LoVo (cell line): ENCODE results near the gene PTPRG.

Experiments used
- DNase-seq: peaks from one replicate; pipeline ENCODE4 v3.0.0-alpha.2; 2016; ENCODE audit warnings: low spot score

Gene PTPRG

DNA sequence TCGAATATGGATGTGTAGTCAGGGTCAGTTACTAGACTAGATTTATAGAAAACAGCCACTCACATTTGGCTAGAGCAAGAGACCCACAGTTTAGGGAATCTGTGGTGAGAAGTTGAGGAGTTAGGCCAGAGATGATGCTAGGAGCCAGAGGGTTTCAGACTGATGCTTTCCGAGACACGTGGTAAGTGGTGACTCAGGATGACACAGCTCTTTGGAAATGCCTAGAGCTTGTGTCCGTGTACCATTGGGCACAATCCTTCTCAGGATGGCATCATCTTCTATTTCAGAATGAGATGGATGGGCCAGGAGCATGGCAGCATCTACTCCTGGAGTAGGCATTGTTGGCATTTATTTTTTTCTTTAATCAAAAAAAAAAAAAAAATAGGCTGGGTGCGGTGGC is 28.5 kb downstream of the PTPRG start:
- DNase-seq: no peak

DNA sequence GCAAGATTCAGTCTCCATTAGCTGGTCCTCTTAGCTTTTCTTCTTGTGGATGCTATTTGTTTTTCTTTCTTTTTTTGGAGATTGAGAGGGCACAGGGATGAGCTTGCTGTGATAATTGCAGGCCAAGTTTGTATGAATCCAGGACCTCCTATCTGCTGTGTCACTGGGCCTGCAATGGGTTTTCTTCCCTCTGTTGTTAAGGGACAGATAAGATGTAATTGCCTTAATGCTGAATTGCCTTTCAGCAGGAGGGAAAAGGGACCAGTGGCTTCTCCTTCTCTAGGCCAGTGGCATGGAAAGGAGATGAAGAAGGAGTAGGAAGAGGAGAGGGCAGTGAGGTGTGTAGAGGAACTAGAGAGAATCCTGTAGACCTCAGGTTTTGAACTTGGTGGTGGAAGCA is 29.9 kb downstream of the PTPRG start:
- DNase-seq: no peak

GRCh38 chr3:61593446-61594029 is 32.2 kb downstream of the PTPRG start:
- DNase-seq: no peak

DNA sequence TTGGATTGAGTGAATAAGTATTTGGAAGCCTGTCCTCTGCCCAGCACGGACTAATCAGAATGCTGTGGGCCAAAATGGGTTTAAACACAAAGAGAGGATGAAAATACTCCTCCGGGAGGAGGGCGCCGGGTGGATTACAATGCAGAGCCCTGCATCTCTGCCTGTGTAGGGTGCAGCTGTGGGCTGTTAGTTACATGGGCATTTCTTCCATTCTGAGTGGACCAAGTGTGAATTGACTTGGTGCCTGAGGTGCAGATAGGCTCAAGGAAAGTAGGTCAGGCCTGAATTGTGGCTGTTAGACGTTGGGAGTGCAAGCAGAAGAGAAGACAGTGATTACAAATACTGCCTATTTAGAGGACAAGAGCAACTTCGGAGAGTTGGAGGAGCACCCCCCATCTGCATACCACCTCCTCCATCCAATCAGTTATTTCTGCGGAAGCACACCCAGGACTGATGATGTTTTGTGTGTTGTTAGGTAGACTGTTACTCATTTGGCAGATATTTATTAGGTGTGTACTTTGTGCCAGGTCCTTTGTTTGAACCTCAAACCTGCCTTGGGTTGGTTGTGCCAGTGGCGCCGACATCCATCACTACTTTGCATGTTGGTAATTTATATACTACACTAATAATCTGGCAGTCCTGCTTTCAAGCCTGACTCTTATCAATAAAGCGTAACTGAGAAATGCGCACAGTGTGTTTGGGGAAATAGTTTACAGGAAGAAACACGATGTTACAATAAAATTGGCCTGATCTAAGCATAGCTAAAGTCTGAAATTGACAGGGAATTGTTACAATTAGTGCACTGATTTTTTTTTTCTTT is 33.0 kb downstream of the PTPRG start:
- DNase-seq: no peak

DNA sequence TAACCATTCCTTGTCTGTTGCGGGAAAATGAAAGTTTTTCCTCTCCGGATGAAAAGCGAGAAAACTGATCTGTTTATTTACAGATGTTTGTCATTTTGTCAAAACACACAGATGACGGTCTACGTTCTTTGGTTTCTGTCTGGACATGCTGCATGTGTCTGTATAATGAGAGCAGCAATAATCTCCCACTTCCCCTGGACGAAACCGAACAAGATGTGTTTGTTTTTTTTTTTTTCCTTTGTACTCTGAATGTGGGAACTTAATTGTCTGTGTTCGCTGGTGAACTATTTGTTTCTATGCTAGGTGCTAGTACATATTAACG is 33.6 kb downstream of the PTPRG start:
- no peak for DNase-seq

GRCh38 chr3:61595288-61595687 is 33.9 kb downstream of the PTPRG start:
- DNase-seq: no peak

GRCh38 chr3:61595826-61596225 is 34.5 kb downstream of the PTPRG start:
- DNase-seq: no peak

DNA sequence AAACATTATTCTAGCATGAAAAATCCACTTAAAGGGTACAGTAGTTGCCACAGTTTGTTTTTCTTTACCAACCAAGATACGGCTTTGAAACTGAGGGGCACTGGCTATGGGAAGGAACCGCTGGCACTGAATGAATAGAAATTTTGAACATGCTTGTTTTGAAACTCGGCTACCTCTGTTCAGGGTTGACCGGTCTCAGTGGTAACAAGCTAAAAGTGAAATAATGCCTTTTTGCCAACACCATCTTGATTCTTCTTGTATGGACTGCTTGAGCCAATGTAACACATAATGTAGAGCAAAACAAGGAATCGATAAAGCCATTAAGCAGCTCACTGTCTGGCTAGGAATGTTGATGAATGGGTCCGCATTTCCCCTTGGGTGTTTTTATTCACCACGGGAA is 36.5 kb downstream of the PTPRG start:
- no peak for DNase-seq

GRCh38 chr3:61600195-61600594 is 38.8 kb downstream of the PTPRG start:
- DNase-seq: no peak

GRCh38 chr3:61601831-61602230 is 40.5 kb downstream of the PTPRG start:
- DNase-seq: no peak

DNA sequence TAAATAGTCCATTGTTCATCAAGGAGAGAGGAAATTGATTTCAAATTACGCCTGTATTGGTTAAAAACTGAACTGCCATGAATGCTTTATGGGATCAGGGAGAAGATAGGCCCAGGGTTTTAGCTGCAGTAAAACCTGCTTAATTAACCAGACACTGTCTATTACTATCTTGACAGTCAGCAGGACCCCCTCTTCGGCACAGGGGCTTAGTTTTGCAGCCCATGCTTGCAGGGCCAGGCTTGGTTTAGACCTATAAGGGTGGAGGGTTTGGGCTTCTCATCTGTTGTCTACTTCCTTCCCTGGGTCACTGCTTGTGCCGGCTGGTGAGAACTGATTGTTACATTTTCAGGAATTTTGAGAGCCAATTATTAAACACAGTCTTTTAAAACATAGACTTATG is 41.1 kb downstream of the PTPRG start:
- DNase-seq: no peak

- DNase-seq: no peak
Measured at GRCh38 chr3:61605589-61606175, 44.3 kb downstream of the PTPRG start.

GRCh38 chr3:61606196-61606595 is 44.8 kb downstream of the PTPRG start:
- DNase-seq: no peak

GRCh38 chr3:61608072-61608471 is 46.7 kb downstream of the PTPRG start:
- DNase-seq: no peak

DNA sequence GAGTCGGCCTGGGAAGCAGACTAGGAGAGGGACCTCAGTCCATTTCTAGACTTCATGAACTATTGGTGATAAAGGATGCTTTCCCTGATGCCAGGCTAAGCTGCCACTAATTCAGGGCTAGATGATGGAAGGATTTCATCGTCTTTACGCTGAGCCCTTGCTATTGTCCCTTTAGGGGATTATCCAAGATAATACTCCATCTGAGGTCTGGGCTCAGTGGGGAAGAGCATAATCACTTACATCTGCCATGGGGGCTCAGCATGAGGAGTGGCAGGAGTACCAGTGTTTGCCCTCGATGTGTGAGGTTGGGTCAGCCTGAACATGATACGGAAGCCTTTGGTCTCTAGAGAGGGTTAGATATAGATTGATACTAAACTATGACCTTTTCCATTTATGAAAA is 47.3 kb downstream of the PTPRG start:
- DNase-seq: no peak

DNA sequence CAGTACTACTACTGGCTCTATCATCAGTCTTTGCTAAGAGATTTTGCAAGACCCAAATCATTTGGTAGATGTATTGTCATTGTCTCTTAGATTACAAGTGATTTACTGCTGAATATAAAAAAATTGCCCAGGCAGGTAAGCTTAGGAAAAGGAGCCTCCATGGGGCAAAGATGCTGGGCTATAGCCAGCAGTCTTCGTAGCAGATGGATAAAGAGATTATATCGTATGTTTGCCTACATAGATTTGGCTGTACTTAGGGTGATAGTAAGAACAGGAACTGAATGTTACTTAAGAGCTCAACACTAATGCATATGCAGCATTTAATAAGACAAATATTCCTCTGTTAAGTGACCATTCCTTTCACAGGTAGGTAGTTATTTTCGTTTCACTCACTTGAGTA is 48.9 kb downstream of the PTPRG start:
- no peak for DNase-seq

DNA sequence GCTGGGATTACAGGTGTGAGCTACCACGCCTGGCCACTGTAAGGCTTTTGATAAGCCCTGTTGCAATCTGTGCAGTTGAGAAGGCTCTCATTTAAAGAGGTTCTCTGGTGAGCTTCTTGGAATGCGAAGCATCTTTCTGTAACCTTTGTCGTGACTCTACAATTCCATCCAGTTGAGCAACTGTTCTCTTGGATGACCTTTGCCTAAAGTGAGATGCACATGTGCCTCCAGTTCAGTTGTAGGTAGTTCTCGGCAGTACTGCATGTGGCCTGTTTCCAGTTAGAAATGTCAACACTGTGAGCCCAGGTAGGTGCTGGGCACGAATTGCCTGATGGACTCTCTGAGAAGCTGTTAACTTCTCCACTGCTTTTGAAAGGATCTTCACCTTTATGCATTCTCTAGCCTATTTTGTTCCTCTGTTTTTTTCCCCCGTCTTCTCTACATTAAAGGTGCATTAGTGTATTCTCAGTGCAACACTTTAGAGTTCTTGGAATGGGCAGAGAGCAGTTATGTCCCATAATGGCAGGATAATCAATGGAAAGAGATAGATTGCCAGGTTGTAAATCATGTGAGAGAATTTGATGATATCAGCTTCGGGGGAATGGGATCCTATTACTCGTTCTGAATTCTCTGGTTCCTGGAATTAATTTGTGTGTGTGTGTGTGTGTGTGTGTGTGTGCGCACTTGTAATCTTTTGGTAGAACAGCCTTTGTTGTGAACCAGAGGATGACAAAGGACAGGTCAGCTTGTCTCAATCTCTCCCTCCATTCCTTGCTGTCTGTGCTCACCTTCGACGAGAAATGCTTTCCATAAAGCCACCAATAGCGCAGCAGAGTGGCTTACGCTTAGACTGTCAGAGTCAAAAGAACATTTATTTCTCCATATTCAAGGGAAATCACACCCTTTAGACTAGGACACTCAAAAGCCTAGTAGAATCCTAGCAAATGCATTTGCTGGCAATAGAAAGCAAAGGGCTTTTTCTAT is 51.1 kb downstream of the PTPRG start:
- no peak for DNase-seq

DNA sequence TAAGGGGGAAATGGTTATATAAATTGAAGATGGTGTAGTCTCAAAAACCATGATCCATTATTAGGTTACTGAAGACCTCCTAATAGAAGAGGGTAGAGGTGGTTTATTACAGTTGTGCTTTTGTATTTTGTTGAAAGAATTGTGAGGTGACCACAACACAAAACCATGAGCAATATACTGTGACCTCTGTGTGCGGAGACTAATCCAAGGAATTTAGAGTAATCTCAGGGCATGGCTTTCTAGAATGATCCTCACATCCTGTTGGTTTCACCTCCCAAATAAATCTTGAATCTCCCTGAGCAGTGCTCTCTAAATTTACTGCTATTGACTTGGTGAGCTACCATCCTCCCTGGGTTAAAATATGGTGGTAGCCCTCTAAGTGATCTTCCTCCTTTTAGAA is 52.3 kb downstream of the PTPRG start:
- no peak for DNase-seq

- DNase-seq: no peak
Measured at GRCh38 chr3:61615643-61616042, 54.3 kb downstream of the PTPRG start.

DNA sequence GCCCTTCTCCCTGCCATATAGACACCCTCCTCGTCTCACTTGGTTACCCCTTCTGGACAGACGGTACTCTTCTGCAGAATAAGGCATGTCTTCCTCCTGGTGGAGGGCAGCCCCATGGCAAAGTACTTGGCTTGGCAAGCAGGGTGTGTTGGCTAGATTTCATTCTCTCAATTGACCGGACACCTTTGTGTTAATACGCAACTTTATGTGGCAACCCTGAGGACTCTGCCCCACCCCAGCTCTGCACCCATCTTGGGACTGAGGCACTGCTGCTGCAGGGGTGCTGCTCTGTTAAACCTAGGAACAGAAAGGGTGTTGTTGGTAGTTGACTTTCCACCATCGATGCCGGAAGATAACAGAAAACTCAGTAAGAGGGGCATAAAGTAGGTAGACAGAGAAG is 55.2 kb downstream of the PTPRG start:
- no peak for DNase-seq

GRCh38 chr3:61617041-61617440 is 55.7 kb downstream of the PTPRG start:
- no peak for DNase-seq

GRCh38 chr3:61617651-61618050 is 56.3 kb downstream of the PTPRG start:
- no peak for DNase-seq

GRCh38 chr3:61618231-61618630 is 56.9 kb downstream of the PTPRG start:
- DNase-seq: no peak
